Upper lobe of right lung (tissue), 1 donor: ENCODE data around the gene SHC2. TPM values are rescaled to one million over a fixed set of nuclear protein-coding genes. Genes with fewer than 3 reads are reported as not detected.
A peak's percentile ranks its signal among the peaks of the same experiment; 100 is the strongest.

Experiments
- ATAC-seq: fragments of 200-7000 bp; cut with Tn5 transposase; one replicate; pipeline ENCODE4 v1.9.1; 2020; ENCODE audit warnings: mild to moderate bottlenecking, moderate library complexity
- DNase-seq: peaks from one replicate; pipeline ENCODE4 v3.0.0-alpha.2; 2020
- H3K27ac ChIP-seq: fragments of 200-600 bp; one replicate; pipeline ENCODE4 v1.8.0; 2022
- H3K27me3 ChIP-seq: fragments of 200-600 bp; one replicate; pipeline ENCODE4 v1.8.0; 2022; ENCODE audit warnings: mild to moderate bottlenecking
- H3K36me3 ChIP-seq: fragments of 200-600 bp; one replicate; pipeline ENCODE4 v1.8.0; 2022
- H3K4me1 ChIP-seq: fragments of 200-600 bp; one replicate; pipeline ENCODE4 v1.8.0; 2022
- H3K4me3 ChIP-seq: fragments of 200-600 bp; one replicate; pipeline ENCODE4 v1.8.0; 2022; ENCODE audit warnings: mild to moderate bottlenecking
- H3K9me3 ChIP-seq: fragments of 200-600 bp; one replicate; pipeline ENCODE4 v1.8.0; 2022
- CTCF ChIP-seq: fragments of 200-600 bp; IDR thresholded peaks from one replicate; pipeline ENCODE4 v1.8.0; 2022; ENCODE audit warnings: antibody characterized with exemption
- intact Hi-C: fragments of 100-400 bp; cut with DNase I; formaldehyde crosslinking; loops from one replicate; pipeline ENCODE4 v1.11.0; 2022
- total RNA-seq: library from RNA; stranded (reverse); fragmentation: NEBNext Ultra II Directional; extraction: Animal tissue kit (Norgen Biotek cat#: 25700); gene quantifications from one replicate; pipeline ENCODE4 v1.2.1, GENCODE V29; 2021
- donor health status: DM: no; HTN: yes; CAD: no; lungs with severe emphysema.

SHC2 gene
- total RNA-seq, 1 donor from 2014 or later = 37.8 TPM

- Histone ChIP-seq H3K27me3 (no peaks in the 10 kb centered on the region), H3K27ac (no peak overlapping the region), H3K36me3 (no peaks in the 10 kb centered on the region), H3K4me1 (no peaks in the 10 kb centered on the region), H3K9me3 (no peaks in the 10 kb centered on the region), H3K4me3 (no peak overlapping the region)
- ATAC-seq (no peak), DNase-seq (no peak)
- intact Hi-C loops = no loop called here
- TF ChIP-seq CTCF = no peak
Measured at GRCh38 chr19:422213-422916, 38.5 kb downstream of the SHC2 start.

GRCh38 chr19:419721-420515 is 40.9 kb downstream of the SHC2 start:
- no peak overlapping the region for H3K4me3 ChIP-seq
- H3K4me1 ChIP-seq = no peaks in the 10 kb centered on the region
- H3K27me3 ChIP-seq = no peaks in the 10 kb centered on the region
- ATAC-seq = no peak
- H3K27ac ChIP-seq = no peak overlapping the region
- intact Hi-C loops = no loop called here
- no peaks in the 10 kb centered on the region for H3K36me3 ChIP-seq
- no peaks in the 10 kb centered on the region for H3K9me3 ChIP-seq
- DNase-seq = no peak
- TF ChIP-seq CTCF = no peak

GRCh38 chr19:418761-419671 is 41.8 kb downstream of the SHC2 start:
- peak; percentile 41 for ATAC-seq
- no peak overlapping the region for H3K4me3 ChIP-seq
- H3K27me3 ChIP-seq = no peaks in the 10 kb centered on the region
- TF ChIP-seq CTCF = no peak
- H3K4me1 ChIP-seq = no peaks in the 10 kb centered on the region
- no peak overlapping the region for H3K27ac ChIP-seq
- peak; percentile 59 for DNase-seq
- no peaks in the 10 kb centered on the region for H3K36me3 ChIP-seq
- H3K9me3 ChIP-seq = no peaks in the 10 kb centered on the region
- intact Hi-C loops = no loop called here

DNA sequence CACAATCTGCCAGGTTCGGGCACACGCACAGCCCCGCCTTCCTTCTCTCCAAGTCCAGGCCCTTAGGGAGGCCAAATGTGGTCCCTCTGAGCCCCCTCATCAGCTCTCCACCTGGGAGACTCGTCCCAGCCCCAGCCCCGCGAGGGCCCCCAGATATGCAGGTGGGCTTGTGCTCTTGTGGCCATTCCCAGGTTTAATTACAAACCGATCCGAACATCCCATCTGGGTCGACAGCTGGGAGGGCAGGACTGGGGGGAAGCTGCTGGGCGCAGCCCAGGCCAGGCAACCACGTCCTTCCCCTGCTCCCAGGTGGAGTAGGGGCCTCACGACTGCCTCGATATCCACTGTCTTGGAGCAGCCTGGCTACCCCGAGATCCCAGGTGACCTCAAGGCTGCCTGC is 44.4 kb downstream of the SHC2 start:
- Histone ChIP-seq H3K4me3 (no peak overlapping the region), H3K4me1 (no peaks in the 10 kb centered on the region), H3K27ac (no peak overlapping the region), H3K27me3 (no peaks in the 10 kb centered on the region), H3K36me3 (no peaks in the 10 kb centered on the region), H3K9me3 (no peaks in the 10 kb centered on the region)
- TF ChIP-seq CTCF = no peak
- DNase-seq (peak; percentile 56), ATAC-seq (no peak)
- intact Hi-C loops = no loop called here

GRCh38 chr19:415292-415691 is 45.5 kb downstream of the SHC2 start:
- H3K4me3 ChIP-seq = no peak overlapping the region
- H3K9me3 ChIP-seq = no peaks in the 10 kb centered on the region
- no peaks in the 10 kb centered on the region for H3K4me1 ChIP-seq
- no peak for DNase-seq
- intact Hi-C loops = no loop called here
- H3K27me3 ChIP-seq = no peaks in the 10 kb centered on the region
- no peaks in the 10 kb centered on the region for H3K36me3 ChIP-seq
- TF ChIP-seq CTCF = no peak
- ATAC-seq = no peak
- no peak overlapping the region for H3K27ac ChIP-seq
